DMS79 treated with DMSO at 0.1 percent for 48 hours (cell line): ENCODE data around the gene DYNC1I1.

Experiments
- DNase-seq: peaks from one replicate; lab custom pipeline; 2025; lab: John Stamatoyannopoulos, UW

DYNC1I1 gene

DNA sequence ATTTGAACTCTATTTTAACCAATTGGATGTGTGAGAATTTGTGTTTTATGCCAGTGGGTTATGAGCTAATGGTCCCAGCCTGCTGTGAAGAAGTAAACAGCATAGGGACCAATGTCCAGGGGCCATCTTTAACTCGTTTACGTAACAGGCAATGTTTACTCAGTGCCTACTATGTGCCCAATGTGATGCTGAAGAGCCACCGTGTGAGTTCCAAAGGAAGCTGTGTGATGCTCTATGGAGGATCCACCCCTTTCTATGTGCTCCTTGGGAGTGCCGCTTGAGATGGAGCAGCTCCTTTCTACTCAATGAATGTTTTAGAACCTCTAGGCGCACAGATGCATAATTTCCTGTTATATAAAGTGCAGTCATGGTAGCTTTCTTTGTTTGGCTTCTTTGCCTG is 21.3 kb downstream of the DYNC1I1 start:
- no peak for DNase-seq

DNA sequence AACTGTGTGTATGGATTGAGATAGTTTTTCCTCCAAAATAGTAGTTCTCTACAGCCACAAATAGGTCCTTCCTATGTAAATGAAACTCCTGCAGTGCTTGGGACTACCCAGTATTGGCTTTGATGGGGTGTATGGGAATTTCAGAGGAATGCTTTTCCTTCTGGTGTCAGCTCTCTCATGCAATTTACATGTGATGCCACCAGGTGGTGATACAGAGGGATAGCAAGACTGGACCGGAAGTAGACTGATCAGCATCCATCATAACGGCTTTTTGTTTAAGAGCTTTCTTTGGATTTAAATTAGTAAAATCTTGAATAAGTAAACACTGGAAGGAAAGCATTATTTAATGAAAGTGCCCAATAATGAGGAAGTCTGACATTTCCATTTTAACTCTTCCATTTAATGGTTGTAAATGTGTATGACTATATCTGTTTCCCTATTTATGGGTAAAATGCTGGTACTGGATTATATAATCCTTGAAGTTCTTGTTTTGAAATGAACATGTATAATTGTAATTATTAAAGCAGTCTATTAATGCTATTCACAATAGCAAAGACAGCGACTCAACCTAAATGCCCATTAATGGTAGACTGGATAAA is 22.7 kb downstream of the DYNC1I1 start:
- DNase-seq = no peak

DNA sequence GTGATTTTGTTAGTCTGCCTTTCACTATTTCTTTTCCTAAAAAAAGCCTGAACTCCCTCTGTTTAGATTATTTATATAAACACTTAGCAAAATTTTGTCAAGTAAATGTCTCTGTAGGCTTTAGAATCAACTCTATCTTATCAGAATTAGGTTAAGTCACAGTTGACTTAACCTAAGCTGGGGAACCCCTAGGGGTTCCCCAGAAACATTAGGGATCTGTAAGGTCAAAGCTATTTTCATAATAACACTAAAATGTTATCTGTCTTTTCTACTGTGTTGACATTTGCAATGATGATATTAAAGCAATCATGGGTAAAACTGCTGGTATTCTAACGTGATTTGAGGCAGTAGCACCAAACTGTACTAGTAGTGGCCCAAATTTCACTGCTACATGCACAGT is 24.3 kb downstream of the DYNC1I1 start:
- no peak for DNase-seq

DNA sequence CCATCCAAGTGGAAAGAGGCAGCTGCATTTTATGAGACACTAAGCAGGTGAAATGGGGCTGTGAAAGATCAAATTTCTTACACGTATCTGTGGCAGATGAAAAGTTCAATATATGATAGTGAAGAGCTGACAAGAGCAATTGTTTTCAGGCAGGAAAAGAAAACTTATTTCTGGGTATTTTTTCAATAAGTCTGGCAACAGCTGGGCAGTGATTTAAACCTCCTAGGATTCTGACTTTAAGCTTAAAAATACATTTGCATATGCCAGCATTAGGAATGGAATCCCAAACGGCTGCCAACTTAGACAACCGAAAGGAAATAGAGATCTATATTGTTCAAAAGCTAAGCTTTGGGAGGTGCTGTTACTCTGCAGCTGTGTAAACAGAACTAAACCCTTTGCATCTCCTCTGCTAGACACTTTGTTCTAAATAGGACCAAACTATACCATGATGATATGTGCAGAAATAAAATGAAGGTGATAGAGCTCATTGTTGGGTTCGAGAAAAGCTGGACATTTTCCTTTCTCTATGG is 26.1 kb downstream of the DYNC1I1 start:
- DNase-seq = peak; percentile 28

DNA sequence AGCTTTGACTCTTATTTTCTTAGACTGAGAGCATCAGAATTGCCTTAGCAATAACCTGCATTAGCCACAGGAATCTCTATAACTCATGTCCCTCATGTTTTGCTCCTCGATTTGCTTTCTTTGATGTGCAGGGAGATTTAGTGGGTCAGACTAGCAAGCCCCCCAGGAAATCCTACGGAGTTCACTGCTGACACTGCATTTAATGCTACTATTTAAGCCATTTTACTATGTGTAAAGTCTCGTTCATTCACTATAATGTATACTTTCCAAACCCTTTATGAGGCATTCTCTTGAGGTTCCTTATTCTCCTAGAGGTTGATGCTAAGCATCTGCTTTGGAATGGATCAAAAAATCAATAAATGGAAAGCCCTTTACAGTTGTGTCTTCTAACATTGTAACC is 28.4 kb downstream of the DYNC1I1 start:
- no peak for DNase-seq

DNA sequence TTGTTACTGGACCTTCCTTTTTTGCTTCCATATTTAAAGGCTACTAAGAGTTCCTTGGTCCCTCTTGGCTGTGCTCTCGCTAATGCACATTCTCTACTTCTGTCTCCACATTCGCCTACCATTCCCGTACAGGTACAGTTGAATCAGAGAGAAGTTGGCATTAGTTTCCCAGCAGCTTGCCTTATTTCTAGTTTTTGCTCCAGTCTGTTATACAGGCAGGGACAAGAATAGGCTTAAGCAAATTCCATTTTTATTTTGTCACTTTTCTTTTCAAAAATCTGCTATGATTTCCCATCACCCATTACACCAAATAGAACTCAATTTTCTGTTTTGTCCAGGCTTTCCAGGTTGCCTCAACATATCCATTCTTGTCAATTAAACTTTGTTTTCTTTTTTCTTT is 29.9 kb downstream of the DYNC1I1 start:
- DNase-seq = no peak

DNA sequence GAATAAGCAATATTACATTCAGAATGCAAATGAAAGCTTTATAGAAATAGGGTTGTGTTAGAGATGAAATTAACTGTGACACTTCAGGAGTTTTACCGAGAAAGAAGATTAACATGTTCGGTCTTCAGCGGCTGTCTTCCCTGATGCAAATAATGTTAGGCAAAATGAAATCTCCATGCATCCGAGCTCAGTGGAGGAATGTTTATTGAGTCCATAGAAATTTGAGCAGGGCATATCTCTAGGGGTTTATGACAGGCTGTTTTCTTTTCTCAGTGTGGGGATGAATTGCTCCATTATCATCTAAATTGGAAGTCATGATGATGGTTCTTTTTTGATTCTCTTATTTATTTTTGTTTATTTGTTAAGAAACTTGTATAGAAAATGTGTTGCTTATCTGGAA is 31.7 kb downstream of the DYNC1I1 start:
- no peak for DNase-seq

DNA sequence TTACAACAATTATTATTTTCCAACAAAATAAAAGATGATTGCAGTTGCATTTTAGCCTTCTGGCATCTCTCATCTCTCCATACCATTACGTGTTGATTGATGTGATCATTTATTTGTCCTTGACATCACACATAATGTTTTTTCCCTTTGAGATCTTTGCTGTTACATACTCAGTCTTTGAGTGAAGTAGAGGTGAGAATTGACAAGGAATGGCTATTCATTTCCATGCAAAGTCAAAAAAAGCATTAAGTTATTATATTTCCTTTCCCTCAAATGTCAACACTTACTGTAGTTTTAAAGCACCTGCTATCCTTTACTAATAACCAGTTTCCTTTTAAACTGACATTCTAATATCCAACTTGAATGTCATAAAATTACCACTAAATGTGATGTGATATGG is 33.6 kb downstream of the DYNC1I1 start:
- DNase-seq = no peak

DNA sequence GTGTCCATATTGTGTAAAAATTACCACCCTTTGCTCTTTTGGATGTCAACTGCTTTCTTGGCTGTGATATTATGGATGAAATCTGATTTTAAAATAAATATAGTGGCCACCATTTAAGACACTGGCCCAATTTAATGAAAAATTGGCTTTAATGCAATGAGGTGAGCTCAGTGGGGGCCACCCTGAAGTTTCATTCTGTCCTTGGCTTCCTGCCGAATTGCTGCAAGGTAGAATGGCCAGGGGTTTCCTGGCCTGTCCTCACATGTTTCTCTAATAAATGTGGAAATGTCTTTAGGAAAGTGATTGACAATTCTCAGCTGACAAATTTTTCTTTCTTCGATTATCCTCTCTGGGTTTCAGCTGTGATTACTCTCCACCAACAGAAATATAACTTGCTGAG is 36.0 kb downstream of the DYNC1I1 start:
- DNase-seq = no peak

DNA sequence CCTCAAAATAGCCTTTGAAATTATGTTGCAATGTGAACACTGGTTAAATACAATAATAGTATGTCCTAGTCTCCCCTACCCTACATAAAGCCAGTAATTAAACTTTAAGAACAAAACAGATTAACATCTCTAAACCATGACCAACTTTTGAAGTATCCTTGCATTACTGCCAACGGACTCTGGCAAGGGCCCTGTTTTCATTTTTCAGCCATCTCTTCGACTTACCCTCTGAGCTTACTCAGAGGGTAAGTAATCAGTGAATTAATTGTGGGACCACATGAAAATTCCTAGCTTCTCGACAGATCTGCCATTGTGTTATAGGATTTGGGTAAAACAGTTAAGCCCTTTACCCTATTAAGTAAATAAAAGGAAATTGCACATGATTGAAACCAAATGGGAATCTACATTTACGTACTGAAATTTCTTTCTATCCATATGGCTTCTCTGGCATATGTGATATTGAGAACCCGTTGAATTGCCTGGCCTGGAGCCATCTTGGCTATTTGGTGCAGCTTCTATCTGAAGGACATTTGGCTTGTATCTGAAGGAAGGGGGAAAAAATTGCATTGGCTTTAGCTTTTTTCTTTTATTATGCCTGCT is 39.6 kb downstream of the DYNC1I1 start:
- DNase-seq = no peak

DNA sequence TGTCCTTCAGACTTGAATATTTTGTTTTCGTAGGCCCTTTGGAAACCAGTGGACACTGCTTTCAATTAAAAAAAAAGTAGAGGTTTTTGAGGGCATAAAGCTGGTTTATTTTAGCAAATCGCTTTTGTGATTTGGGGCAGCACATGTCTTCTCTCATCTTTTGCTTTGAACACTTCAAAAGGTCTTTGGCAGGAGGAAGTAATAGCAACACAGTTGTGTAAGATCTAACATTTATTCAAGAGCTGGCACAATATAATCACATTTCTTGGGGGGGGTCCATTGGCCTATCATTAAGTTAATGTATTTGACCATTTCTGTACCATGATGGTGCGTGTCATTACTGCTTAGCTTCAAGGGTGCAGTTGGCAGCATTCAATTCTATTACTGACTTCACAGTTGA is 42.4 kb downstream of the DYNC1I1 start:
- no peak for DNase-seq

DNA sequence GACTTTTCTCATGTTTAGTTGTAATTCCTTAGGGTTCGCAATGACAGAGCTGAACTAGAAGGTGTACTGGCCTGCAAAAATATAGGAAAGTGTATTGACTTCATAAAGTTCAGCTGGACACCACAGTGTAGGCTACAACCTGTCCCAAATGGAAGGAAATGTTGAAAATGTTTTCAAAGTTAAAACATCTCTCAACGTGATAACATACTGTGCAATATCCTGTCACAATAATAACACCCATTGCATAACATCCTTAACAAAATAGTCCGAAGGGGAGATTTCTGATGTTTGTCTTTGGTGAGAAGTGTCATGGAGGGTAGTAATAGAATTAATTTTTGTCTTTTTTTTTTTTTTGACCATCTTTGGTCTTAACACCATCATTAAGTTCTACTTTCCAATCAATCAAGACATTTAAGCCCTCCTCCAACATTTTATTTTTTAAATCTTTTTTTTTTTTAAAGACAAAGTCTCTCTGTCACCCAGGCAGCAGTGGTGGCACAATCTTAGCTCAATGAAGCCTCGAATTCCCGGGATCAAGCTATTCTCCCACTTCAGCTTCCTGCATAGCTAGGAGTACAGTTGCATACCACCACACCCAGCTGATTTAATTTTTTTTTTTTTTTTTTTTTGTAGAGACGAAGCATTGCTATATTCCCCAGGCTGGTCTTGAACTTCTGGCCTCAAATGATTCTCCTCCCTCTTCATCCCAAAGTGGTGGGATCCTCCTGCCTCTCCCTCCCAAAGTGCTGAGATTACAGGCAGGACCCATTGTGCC is 45.7 kb downstream of the DYNC1I1 start:
- DNase-seq = no peak

DNA sequence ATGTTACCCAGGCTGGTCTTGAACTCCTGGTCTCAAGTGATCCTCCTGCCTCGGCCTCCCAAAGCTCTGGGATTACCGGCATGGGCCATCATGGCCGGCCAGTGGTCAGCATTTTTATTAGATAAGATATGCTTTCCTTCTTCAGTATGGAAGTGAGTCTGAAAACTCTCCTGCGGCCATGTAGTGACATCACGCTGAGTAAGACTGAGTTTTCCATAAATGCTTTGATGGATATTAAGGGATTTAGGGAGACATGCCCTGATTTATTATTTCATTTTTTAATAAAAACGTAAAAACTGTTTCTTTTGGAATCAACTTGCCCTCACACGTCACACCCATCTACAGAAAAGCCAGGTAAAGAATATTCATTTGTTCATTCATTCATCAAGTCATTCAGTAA is 48.4 kb downstream of the DYNC1I1 start:
- DNase-seq = no peak

DNA sequence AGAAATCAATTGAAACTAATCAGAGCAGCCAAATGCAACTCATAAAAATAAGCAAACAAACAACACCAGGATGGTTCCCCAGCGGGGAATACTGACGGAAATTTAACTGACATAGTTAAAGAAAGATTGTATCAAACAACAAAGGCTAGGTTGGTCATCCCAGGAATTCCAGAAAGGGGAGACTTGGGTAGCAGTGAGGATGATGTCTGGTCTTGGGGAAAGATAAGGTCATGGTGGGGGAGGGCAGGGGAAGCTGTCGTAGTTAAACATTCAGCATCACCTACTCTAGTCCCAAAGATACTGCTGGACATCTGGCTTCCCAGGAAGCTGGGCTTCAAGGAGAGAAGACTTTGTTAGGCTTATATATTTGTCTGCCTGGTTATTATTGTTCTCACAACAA is 50.4 kb downstream of the DYNC1I1 start:
- no peak for DNase-seq

DNA sequence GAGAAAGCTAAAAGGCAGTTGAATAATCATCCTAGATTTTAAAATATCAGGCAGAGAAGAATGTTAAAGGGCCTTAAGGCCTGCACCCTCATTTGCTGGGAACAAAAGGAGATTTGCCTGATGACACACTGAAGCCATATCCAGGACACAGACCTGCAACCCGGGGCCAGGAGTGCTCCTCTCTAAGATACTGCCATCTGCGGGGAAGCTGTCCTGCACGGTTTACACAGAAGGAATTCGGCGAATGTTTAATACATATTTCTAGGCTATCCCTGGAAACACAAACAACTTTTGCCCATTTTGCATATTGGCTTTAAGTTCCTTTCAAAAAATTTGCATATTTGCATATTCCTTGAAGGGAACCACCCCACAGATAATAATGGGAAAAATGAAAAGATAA is 52.3 kb downstream of the DYNC1I1 start:
- DNase-seq = no peak

DNA sequence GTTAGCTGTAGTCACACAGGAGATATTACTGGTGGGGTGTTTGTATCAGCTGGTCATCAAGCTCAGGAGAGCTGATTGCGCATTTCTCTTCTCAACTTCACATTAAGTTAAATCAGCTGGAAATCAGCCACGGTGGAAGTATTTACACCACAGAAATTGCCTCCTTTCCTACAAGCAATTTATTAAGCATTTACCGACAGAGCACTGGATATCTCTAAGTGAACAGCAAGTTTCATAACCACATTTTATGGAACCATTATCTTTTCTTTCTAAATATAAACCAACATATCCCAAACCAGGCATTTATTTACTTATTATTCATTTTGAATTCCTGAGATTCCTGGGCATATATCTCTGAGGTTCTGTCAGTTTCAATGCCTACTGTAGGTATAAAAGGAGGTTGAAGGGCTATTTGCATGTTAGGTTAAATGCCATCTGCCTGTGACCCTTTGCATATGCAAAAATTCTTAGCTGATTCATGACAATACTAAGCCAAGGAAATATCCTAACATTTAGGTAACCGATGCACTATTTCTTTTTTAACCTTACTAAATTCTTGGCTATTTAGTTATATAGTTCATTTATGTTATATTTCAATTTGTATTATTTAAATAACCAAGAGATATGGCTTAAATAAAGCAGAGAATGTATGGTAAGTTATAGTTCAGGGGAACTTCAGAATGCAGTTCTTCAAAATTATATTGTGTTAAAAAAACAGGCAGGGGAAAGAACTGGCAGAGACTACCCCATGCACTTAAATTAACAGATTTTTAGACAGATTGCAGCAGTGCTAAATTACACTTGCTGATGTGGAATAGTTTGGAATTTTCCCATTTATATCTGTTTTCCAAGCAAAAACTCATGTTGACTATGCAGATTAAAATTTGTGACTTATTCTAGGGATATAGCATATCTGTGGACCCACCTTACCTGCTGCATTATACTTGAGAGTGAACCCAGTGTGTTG is 56.8 kb downstream of the DYNC1I1 start:
- no peak for DNase-seq

DNA sequence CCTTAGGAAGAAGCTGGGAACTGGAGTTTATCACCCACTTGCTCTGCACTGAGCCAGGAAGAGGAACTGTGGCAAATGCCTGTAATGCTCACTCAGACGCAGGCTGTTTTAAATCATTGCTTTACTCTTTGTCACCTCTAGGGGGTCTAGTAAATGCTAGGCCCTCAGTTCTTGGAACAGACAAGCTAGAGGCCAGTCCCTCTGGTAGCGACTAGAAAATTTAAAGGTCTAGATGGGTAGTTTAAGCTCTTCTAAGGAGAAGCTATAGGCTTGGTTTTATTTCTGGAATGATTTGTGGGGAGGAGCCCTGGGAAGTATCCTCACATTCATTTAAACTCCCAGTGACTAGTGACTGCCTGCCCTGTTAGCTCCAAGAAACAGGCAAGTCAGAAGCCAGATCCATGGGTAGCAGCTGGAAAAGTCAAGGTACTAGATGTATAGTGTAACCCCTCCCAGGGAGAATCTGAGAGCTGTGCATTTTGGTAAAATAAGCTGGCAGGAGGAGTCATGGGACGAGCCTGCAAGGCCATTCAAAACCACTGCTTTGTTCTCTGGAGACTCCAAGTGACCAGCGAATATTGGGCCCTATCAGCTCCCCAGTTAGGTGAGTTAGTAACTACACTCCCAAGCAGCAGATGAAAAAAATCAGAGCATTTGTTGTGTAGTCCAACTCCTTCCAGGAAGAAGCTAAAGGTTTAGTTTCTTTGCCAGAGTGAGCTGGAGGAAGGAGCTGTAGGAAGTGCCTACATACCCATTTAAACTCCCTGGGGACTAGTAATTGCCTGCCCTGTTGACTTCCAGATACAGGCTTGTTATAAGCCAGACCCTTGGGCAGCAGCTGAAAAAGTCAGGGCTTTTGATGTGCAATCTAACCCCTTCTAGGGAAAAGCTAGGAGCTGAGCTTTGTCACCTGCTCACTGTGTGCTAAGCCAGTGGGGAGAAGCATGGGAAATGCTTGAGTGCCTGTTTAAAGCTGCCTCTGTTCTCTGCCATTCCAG is 68.9 kb downstream of the DYNC1I1 start:
- DNase-seq = peak; percentile 60

DNA sequence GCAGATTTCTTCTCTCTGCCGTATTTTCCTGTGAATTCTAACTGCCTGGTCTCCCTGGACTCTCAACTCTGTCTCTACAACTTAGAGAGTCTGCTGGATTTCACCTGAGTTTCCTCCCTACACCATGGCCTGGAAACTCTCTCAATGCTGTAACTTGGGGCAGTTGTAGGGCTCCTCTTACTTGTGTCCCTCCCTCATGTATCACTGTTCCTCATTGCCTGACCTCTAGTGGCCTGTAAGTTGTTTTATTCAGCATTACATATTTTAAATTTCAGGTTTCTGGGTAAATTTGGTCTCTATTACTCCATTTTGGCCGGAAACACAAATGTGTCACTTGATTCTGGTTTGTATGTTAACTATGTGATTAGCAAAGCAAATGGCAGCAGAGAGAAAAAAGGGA is 70.9 kb downstream of the DYNC1I1 start:
- no peak for DNase-seq

DNA sequence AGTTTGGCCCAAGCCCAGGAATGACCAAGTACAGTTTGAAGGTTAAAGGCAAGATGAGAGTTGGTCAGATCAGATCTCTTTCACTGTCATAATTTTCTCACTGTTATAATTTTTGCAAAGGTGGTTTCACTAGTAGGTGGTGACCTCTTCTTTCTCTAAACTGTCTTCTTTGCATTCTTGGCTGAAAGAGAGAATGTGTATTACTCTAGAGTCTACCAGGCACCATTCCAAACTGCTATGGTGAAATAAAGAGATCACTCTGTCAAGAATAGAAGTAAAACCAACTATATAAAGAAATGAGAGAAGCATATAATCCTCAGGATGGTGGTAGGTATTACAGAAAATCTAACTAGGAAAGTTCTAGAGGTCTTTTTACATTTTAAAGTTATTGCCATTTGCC is 72.7 kb downstream of the DYNC1I1 start:
- no peak for DNase-seq

DNA sequence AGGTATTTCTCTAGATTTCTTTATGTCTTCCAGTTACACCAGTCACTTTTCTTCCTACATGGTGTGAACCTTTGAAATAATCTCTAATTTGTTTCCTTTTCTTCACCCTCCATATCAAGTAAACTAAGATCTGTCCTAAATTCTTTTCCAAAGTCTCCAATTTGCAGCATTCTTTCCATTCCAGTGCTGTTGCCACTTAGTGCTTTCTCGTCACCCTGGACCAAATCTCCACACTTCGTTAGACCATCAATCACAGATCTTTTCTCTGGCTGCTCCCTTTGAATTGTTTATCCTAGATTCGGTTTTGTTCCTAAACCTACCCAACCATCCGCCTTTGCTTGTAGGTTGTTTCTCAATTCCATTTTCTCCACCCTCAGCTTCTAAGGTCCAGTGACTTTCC is 74.7 kb downstream of the DYNC1I1 start:
- no peak for DNase-seq

DNA sequence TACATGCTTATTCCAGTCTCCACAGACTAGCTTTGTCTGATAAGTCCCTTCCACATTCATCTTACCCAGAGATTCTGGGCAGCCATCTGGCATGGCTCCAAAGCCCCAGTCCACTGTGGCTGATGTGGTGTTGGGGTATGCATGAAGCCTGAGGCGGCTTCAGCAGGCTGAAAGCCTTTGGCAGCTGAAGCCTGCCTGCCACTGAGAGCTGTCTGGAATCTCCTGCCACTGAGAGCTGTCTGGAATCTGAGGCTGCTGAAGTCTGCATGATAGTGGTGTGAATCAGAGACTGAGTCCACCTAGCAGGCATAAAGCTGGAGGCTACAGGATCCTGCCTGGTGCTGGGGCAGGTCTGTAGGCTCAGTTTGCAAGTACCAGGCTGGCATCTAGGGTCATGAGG is 87.1 kb downstream of the DYNC1I1 start:
- no peak for DNase-seq
